Measurements from ENCODE around the gene DPP4.
"Not testable (repeated sequence)": the region's sequence is repeated elsewhere in the genome, so short reads cannot be mapped to it uniquely, and the experiment has no call there.

The DPP4 gene

DNA sequence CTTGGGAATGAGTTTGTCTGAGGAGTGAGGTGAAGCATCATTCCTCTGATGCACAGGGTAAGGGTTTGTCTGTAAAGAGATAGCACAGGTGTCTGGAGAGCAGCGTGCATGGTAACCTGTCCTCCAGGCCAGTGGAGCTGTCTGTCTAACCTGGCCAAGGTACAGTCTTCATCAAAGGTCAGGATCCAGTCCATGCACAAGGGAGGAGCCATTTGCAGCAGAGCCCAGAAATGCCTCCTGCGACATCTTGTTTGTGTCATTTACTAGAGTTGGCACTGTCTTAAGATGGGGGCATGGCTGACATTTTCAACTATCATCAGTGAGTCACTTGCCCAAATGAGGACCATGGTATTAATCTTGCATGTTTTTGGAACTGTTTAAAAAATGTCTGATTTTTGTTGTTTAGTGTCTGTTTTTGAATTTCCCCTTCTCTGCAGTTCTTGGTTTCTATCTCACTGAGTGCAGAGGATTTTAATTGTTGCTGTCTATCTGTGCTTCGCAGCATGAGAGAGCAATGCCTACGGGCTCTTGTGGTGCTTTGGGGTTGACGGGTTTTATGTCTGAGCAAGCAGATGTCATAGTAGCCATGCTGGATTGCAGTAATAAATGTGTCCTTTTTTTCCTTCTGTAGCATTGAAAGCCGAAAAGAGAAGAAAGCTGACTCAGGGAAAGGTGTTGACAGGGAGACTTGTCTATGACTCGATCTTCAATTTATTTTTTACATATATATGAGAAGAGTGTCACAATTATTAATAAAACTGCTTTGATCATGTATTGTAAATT, 91.3 kb downstream of the DPP4 start:
- no peak for DNase-seq

- DNase-seq = peak; percentile 20
Observed at GRCh38 chr2:161981679-161982250, 92.2 kb downstream of the DPP4 start.

DNA sequence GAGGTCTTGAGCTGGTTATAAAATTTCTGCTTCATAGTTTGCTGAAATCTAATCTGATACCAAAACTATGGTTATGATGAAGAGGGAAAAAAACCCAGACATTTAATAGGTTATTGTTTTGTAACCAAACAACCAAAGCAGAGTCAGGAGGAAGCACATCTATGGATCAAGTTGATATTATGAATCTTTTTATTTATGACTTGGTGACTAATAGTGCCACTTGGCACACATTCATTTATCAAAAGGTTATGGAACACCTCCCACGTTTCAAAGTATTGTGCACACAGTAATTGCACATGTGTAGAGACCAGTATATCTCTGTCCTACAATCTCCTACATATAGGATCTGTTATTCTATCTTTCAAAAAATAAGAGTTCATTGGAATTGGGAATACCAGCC, 93.0 kb downstream of the DPP4 start:
- DNase-seq = no peak

- DNase-seq = no peak
Observed at GRCh38 chr2:161979490-161979889, 94.5 kb downstream of the DPP4 start.

- not testable (repeated sequence) for DNase-seq
Observed at GRCh38 chr2:161977926-161978325, 96.1 kb downstream of the DPP4 start.

DNA sequence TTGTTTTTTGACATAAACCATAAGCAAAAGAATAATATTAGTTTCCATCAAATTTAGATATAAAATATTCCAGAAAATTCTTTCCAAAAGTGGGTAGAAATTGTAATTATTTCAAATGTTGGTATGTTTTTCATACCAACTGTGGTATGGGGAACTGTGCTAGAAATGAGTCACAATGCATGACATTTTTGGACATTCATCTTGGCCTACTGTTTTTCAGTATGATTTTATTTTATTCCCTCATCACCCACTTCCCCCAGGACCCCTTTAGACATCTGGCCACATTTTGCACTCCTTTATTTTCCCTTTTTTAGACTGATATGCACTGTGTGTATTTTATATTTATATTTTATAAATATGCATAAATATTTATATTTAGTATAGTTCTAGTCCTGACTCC, 97.1 kb downstream of the DPP4 start:
- DNase-seq = no peak

GRCh38 chr2:161976295-161976694, 97.7 kb downstream of the DPP4 start:
- no peak for DNase-seq

DNA sequence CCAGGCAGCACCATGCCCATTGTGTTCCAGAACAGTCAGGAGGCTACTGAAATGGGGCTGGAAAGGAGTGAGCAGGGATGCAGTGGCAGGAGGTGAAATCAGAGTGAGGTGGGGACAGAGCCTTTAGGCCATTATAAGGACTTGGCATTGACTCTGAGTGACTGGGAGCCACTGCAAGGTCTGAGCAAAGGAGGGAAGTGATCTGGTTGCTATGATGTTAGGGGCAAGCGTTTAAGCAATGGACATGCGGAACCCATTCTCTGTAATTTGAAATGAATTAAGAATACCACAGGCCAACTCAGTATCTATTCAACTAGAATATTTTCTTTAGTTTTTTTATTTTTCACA, 98.2 kb downstream of the DPP4 start:
- no peak for DNase-seq

GRCh38 chr2:161975062-161975812, 98.8 kb downstream of the DPP4 start:
- no peak for DNase-seq

- DNase-seq = no peak
Observed at GRCh38 chr2:161974461-161974860, 99.6 kb downstream of the DPP4 start.

- DNase-seq = no peak
Observed at GRCh38 chr2:161972866-161973265, 101.1 kb downstream of the DPP4 start.

GRCh38 chr2:161972232-161972631, 101.8 kb downstream of the DPP4 start:
- no peak for DNase-seq

DNA sequence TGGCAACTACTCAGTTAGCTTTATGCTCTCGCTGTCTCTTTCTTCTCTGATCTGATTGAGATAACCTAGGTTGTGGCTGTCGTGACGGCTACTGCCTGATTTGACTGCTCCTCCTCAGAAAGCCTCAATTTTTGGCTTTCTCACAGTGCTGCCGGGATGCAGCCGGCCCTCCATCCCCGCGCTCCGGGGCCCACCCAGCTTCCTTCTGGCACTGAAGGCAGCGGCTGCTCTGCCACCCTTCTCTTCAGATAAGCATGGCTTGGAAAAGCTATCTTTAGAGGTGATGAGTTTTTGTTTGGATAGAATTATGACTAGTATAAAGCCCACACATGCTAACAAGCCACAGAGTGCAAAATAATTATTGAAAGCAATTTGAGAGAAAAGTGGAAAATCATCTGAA, 102.5 kb downstream of the DPP4 start:
- no peak for DNase-seq

DNA sequence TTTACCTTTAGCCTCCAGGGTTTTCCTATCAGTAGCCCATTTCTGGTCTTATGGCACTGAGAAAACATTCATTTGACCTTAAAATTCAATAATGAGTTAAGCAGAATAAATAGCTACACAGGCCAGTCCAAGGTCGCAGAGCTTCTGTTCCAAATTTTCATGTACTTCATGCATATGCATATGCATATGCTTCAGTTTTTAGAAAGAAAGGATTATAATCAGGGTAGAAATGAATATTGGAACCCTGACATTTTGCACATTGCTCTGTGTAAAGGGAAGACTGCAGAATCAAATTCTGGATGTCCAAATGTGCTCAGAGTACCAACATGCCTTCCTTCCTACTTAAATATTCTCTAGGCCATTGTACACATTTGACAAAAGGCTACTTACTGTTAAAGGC, 104.9 kb downstream of the DPP4 start:
- DNase-seq = no peak

- DNase-seq = no peak
Observed at GRCh38 chr2:161965994-161966393, 108.0 kb downstream of the DPP4 start.

DNA sequence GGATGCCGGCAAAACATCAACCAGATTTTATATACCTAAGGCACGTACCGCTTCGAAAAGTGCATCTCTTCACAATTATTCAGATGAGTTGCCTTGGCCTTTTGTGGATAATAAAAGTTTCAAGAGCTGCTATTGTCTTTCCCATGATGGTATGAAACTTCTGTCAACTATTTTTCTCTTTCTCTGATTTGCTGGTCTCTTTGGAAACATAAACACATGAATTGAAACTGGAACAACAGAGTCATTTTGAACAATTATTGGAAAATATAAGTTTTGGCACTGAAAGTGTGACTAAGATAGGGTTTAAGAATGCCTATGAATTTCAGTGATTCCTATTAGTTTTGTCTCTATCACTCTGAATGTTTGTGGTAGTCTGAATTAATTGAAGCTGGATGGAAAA, 109.9 kb downstream of the DPP4 start:
- no peak for DNase-seq

- DNase-seq = no peak
Observed at GRCh38 chr2:161962160-161962559, 111.9 kb downstream of the DPP4 start.

DNA sequence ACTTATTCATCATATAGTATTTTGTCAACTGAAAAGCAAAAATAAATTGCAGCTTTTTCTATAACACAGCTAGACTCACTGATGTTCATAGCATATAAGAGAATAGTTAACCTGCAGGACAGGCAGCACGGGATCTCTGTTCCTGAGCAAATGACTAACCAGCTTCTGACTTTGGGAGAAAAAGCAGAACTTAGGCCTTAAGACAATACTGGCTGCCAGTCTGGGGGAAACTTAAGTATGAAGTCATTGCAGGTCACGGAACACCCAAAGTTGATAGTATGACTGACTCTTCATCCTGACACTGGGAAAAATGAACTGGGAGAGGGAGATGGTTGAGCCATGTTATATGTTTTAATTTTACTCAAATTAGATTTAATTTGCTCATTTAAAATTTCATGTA, 113.0 kb downstream of the DPP4 start:
- DNase-seq = no peak

DNA sequence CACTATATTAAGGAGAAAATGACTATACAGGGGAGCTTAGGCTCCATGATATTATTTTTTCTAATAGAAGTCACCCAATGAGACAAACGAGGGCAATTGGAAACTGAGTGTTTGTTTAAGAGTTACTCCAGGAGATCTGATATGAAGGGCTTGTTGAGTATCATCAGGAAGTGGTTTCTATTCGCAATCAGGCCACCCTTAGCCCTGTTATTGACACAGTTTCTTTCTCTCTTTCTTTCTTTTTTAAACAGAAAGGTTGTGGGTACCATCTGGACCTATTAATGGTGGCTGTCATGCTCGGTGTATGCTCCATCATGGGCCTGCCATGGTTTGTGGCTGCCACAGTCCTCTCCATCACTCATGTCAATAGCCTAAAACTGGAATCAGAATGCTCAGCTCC, 117.3 kb downstream of the DPP4 start:
- no peak for DNase-seq

DNA sequence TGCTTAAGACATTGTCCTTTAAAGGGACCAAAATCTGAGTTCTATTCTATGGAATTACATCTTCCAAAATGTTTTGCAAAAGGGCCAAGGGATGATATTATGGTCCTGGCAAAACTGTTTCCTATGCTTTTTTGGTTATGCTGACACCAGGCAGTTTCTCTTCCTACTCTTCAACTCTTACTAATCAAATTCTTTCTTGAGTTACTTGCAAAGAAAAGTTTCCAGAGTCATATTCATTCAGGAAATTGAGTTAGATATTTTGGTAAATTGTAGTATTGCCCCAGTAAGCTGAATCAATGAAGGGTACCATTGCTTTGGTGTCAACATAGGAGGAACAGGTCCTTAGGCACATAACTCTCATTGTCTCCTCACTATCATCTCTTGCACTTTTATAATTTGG, 118.8 kb downstream of the DPP4 start:
- DNase-seq = no peak

GRCh38 chr2:161954103-161954502, 119.9 kb downstream of the DPP4 start:
- DNase-seq = no peak

DNA sequence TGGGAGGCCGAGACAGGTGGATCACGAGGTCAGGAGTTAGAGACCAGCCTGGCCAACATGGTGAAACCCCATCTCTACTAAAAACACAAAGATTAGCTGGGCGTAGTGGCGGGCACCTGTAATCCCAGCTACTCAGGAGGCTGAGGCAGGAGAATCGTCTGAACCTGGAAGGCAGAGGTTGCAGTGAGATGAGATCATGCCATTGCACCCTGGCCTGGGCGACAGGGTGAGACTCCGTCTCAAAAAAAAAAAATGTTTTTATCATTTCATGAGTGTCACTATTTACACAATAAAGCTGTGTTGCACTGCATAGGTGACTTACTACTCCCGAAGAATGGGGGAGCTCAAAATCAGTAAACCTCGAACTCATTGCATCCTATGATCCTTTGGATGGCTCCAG, 120.6 kb downstream of the DPP4 start:
- DNase-seq = not testable (repeated sequence)

DNA sequence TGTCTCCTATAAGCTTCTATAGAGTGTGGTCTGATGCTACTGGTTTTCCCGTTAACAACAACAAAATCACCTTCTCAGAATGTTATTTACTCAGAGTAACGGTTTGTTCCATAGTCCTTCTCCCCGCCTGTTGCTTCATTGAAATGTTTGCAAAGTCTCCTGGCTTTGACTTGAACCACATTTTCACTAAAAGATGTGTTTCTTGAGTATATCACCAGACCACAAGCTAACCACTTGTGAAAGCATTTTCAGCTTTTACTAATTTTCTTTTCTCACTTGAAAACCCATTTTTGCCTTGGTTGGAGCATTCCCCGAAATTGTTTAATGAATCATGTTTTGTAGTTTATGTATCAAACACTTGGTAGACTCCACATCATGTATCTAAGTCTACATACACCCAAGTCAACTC, 121.2 kb downstream of the DPP4 start:
- no peak for DNase-seq

DNA sequence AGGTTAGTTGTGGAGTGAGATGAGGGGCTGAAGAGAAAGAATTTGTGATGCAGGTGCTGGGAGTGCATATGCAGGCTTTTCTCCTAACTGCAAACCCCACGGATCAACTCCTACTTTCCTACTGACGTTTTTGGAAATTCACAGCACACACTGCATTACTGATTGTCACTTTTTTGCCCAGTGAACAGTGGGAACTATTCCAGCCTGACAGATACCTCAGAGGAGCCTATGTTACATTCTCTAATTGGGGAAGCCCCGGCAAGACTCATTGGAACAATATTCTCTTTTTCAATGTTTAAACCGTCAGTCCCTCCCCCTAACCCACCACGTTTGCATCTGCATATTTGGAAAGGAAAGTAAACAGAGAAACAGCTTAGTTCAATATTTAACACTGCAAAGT, 126.2 kb downstream of the DPP4 start:
- DNase-seq = no peak

All from NCI-H1105 (cell line).